NCI-H345 treated with DMSO at 0.1 percent for 48 hours (cell line): ENCODE results near the gene ZBTB39.
"Not testable (repeated sequence)": the region's sequence is repeated elsewhere in the genome, so short reads cannot be mapped to it uniquely, and the experiment has no call there.

ENCODE experiments used
- DNase-seq: peaks from one replicate; lab custom pipeline; 2025; ENCODE audit not compliant: unreplicated experiment; lab: John Stamatoyannopoulos, UW

ZBTB39 gene

DNA sequence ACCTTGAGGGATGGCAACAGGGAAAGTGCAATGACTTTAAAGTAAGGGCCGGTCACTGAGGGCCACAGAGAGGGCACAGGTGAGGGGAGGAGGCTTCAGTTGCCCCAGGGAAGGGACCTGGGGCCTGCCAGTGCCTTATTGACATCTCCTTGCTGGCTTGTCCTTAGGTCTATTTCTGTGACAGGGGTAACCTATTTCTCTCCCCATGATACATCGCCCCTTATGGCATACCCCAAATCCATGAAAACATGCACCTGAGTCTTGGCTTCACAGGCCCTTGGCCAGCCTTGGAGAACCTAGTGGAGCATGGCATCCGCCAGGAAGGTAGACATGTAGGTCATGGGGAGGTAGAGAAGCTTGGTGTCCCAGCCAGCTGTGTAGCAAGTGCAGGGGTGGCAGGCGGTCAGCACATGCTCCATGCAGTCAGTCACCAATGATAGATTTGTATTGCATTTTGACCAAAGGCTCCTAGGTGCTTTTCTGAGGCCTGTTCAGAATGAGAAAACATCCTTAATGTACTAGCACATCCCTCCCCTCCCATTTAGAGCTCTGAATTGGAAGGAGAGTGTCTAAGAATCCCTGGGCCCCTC, 25.3 kb downstream of the ZBTB39 start:
- no peak for DNase-seq

DNA sequence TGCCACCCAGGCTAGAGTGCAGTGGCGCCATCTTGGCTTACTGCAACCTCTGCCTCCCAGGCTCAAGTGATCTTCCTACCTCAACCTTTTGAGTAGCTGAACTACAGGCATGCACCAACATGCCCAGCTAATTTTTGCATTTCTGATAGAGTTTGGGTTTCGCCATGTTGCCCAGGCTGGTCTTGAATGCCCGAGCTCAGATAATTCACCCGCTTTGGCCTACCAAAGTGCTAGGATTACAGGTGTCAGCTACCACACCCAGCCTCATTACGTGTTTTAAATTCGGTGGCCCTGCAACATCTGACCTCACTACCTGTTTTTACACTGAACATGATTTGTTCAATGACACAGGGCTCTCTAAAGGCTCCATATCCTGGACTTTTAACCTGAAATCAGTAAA, 26.1 kb downstream of the ZBTB39 start:
- DNase-seq, result no peak

DNA sequence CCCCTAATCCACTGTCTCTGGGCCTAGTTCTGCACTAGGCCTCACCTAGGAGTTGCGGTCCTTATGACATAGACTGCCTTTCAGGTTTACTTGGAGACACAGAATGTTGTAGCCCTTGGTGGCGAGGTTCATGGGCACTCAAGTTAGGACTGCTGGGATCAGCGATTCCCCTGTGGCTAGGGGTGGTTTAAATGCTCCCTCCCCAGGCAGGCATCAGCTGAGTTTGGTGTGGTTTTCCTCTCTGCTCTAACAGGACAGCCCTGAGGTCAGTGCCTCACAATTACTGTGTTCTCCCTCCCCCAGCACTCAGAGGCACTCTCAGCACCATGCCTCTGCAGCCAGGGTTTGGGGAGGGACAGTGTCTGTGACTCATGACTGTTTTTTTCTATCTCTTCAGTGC, 26.7 kb downstream of the ZBTB39 start:
- no peak for DNase-seq

DNA sequence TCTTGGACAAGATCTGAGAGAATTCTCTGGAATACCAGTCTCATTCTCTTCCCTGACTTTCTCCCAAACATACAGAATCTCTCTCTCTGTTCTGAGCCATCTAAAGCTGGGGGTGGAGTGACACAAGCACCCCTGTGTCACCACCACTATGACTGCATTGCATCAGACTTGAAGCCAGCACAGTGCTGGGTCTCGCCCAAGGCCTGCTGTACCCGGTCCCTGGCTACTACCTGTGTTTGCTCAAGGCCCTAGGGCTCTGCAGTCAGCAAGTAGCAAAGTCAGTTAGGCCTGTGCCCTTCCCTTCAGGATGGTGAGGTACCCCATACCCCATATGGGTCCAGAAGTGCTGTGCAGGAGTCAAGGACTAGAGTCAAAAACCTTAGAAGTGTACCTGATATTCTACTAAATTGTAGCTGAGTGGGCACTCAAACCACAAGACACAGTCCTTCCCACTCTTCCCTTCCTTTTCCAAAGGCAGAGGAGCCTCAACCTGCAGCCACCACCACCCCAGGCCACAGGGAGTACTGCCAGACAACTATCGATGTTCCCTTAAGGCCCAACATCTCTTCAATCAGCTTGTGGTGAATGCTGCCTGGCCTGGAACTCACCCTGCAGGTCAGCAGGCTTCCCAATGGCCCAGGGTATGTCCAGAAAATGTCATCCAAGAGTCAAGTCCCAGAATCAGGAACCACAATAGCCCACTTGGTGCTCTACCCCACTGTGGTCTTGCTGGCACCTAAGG, 27.8 kb downstream of the ZBTB39 start:
- DNase-seq, result no peak

DNA sequence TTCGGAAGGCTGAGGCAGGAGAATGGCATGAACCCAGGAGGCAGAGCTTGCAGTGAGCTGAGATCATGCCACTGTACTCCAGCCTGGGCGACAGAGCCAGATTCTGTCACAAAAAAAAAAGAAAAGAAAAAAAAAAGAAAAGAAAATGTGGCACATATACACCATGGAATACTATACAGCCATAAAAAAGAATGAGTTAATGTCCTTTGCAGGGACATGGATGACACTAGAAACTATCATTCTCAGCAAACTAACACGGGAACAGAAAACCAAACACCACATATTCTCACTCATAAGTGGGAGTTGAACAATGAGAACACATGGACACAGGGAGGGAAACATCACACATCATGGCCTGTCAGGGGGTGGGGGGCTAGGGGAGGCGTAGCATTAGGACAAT, 29.0 kb downstream of the ZBTB39 start:
- DNase-seq, result not testable (repeated sequence)

DNA sequence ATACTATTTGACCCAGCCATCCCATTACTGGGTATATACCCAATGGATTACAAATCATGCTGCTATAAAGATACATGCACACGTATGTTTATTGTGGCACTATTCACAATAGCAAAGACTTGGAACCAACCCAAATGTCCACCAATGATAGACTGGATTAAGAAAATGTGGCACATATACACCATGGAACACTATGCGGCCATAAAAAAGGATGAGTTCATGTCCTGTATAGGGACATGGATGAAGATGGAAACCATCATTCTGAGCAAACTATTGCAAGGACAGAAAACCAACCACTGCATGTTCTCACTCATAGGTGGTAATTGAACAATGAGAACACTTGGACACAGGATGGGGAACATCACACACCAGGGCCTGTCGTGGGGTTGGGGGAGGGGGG, 32.1 kb downstream of the ZBTB39 start:
- DNase-seq, result not testable (repeated sequence)

DNA sequence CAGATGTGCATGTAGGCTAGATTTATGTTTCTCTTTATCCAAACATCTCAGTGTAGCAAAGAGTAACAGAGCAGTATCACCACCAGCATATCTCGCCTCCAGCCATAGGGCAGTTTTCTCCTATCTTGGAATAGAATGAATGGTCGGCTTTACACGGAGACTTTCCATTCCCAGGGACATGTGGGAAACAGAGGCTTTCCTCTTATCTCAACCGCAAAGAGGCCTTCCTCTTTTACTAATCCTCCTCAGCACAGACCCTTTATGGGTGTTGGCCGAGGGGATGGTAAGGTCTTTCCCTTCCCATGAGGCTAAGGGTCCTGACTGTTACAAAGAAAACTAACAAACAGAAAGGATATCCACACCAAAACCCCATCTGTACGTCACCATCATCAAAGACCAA, 37.4 kb downstream of the ZBTB39 start:
- not testable (repeated sequence) for DNase-seq

DNA sequence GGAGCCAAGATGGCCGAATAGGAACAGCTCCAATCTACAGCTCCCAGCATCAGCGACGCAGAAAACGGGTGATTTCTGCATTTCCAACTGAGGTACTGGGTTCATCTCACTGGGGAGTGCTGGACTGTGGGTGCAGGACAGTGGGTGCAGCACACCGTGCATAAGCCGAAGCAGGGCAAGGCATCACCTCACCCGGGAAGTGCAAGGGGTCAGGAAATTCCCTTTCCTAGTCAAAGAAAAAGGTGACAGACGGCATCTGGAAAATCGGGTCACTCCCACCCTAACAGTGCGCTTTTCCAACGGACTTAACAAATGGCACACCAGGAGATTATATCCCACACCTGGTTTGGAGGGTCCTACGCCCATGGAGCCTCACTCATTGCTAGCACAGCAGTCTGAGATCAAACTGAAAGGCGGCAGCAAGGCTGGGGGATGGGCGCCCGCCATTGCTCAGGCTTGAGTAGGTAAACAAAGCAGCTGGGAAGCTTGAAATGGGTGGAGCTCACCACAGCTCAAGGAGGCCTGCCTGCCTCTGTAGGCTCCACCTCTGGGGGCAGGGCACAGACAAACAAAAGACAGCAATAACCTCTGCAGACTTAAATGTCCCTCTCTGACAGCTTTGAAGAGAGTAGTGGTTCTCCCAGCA, 40.2 kb downstream of the ZBTB39 start:
- DNase-seq, result not testable (repeated sequence)

DNA sequence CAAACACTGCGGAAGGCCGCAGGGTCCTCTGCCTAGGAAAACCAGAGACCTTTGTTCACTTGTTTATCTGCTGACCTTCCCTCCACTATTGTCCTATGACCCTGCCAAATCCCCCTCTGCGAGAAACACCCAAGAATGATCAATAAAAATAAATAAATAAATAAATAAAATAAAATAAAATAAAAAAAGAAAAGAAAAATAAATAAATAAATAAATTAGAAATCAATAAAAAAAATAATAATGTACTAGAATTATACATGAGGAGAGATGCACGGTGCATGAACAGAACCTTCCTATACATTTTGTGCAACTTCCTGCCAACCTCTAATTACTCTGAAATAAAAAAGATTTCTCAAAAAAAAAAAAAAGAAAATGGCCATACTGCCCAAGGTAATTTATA, 41.2 kb downstream of the ZBTB39 start:
- DNase-seq, result not testable (repeated sequence)

DNA sequence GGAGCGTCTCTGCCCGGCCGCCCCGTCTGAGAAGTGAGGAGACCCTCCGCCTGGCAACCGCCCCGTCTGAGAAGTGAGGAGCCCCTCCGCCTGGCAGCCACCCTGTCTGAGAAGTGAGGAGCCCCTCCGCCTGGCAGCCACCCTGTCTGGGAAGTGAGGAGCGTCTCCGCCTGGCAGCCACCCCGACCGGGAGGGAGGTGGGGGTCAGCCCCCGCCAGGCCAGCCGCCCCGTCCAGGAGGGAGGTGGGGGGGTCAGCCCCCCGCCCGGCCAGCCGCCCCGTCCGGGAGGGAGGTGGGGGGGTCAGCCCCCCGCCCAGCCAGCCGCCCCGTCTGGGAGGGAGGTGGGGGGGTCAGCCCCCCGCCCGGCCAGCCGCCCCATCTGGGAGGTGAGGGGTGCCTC, 42.8 kb downstream of the ZBTB39 start:
- DNase-seq, result not testable (repeated sequence)

DNA sequence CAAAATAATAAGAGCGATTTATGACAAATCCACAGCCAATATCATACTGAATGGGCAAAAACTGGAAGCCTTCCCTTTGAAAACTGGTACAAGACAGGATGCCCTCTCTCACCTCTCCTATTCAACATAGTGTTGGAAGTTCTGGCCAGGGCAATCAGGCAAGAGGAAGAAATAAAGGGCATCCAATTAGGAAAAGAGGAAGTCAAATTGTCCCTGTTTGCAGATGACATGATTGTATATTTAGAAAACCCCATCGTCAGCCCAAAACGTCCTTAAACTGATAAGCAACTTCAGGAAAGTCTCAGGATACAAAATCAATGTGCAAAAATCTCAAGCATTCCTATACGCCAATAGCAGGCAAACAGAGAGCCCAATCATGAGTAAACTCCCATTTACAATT, 44.1 kb downstream of the ZBTB39 start:
- not testable (repeated sequence) for DNase-seq

DNA sequence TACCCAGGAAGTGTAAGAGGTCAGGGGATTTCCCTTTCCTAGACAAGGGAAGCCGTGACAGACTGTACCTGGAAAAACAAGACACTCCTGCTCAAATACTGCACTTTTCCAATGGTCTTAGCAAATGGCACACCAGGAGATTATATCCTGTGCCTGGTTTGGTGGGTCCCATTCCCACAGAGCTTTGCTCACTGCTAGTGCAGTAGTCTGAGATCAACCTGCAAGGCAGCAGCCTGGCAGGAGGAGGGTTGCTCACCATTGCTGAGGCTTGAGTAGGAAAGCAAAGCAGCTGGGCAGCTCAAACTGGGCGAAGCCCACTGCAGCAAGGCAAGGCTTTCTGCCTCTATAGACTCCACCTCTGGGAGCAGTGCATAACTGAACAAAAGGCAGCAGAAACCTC, 47.9 kb downstream of the ZBTB39 start:
- DNase-seq, result no peak

DNA sequence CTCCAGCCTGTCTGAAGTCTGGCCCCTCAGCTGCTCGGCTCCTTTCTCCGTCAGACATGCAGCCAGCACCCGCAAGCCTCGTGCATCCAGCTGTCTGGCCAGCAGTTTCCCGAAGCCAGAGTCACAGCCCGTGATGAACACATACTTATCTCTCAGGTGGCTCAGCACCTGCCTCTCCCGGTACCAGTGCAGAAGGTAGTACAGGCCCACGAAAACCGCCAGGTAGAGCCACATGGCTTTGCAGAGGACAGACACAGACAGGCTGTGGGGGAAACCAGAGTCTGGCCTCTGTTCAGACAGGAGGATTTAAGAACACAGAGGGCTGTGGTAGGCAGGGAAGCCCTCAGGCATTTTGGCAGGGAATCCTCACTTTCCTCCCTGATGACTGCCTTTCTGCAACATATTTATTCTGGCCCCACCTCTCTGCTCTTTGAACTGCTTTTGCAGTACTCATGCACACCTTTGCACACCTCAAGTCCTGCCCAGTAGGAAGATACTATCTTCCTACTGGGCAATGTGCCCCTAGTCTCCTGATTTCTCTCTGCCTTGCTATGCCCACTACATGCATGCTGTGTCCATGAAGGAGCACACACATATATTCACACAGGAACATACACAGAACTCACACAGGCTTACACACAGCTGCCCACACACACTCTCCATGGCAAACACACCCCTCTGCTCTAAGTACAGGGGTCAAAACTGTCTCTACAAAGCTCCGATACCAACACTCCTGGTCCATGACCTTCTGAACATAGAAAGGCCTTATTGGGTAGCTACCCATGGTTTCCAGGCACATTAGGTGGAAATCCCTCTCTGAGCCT, 48.9 kb downstream of the ZBTB39 start, which contains the start of gene RDH16:
TSS of gene RDH16 (minus strand) at position 380 of the 824 bp plus-strand sequence. CDS start at position 234, 146 bp downstream.
- DNase-seq, result no peak

DNA sequence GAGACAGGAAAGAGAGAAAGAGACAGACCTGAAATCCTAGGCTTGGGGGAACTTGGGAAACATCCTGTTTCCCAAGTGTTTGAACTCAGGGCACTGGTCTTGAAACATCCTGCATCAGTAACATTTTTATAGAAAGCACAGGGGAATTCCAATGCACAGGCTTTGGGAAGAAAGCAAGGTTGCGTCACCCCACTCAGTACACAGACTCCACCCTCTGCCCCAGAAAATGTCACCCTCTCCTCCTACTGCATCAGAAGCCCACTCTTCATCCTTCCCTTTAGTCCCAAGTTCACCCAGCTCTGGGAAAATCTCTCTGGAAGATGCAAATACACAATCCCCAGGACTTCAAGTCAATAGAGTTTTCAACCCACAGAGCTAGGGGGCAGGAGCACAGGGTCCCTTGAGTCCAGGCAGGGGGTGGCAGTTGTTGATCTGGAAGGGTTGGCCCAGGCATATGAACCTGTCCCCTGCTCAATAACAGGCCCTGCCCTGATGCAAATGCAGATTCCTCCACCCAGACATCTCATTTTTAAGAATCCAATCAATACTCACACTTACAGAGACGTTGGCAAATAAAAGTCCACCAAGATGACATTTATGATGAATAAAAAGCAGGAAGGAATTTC, 50.6 kb downstream of the ZBTB39 start:
- no peak for DNase-seq

DNA sequence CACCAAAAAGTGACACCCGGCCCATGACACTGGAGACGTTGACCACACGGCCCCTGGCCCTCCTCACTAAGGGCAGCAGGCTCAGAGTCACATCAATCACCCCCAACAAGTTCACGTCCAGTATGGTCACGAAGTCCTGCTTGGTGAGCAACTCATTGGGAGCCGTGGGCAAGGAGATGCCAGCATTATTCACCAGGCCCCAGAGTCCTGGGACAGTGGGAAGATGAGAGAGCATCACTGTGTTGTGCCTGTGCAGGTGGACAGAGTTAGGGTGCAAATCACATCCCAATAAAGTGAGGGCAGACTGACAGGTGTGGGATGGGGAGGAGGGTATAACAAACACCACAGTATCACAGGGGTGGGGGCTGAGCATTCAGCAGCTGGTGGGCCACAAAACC, 51.4 kb downstream of the ZBTB39 start:
- no peak for DNase-seq

DNA sequence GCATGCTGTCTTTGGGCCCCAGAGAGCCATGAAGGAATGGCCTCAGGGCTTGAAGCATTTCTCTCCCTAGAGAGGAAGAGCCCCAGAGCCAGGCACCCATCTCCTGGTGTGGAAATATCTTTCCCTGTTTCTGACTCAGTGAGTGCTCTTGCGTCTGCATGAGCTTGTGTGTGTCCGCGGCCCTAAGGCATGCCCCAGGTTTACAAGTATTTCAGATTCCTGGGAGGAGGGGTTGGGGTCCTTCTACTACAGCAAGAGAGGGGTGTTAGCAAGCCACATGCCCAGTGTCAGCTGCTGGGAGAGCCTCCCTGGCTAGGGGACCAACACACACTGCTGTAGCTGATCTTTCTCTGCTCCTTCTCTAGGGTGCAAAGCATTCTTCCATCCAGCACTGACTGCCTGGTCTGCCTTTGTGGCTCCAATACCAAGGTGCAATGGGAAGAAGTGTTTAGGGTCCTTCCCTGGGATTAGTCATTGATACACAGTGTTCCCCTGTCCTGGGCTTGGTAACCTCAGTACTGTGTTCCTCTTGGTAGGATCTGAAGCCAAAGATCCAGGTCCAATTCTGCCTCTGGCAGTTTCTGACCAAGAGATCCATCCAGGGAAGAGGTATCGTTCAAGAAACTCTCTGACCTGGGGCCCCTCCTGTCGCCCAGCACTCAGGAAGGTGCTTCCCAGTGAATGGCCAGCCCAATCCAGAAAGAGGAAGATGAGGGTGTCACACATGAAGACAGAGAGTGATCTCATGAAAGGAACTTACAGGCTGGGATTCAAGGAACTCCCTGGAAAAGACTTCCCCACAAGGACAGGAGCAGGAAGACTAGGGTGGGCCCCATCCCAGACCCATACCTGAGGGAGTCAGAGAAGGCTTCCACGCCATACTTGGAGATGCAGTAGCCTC, 52.0 kb downstream of the ZBTB39 start:
- DNase-seq, result no peak

DNA sequence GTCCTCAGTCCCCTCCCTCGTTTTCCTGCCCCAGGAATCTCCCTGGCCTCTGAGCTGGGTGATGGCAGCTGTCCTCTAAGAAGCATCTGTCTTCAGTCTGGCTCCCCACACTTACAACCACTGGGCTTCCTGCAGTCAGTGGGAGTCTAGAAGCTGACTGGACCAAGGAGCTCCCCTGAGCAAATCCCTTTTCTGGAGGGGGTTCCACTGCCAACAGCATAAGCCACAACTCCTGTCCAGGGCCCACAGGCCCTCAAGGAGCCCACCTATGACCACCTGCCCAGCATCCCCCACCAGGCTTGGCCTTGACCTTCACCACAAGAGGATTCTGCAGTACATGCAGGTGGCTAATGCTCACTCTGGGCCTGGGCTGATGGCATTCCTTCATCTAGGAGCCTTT, 53.0 kb downstream of the ZBTB39 start:
- DNase-seq, result no peak

DNA sequence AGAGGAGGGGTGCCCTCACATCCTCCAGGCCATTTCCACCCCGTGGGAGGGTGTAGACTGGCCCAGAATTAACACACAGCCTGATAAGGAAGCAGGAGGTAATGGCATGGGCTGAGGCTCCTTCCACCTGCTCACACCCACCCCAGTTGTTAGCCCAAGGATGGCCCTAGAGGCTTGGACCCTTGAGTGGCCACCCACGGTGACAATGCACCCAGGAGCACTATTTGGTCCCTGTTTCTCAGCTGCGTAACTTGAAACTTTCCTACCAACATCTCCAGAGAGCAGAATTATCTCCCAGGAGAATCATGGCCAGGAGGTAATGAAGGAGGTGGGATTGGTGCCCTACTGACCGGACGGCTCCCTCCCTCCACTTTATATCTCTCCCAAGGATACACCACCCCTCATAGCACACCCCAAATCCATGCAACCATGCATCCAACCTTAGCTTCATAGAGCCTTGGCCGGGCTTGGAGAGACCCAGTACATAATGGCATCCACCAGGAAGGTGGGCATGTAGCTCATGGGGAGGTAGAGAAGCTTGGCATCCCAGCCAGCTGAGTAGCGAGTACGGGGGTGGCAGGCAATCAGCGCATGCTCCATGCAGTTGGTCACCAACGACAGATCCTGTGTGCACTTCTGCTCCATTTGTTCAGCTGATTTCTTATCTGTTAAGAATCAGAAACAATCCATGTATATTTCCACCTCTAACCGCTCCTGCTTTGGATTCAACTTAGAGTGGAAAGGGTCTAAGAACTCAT, 54.6 kb downstream of the ZBTB39 start:
- DNase-seq, result no peak

DNA sequence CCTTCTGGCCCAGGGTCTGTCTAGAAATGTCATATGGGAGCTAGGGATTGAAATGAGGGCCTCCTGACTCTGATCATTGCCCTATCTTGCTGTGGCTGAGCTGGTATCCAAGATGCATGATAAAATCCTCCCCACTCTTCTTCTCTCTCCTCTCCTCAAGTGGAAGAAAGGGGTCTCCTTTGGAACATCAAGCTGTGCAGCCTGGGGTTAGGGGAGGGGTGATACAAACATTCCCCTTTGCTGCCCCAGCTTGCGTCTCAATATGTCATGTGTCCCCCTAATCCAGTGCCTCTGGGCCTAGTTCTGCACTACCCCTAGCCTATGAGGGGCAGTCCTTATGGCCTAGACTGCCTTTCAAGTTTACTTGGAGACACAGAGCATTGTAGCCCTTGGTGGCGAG, 57.5 kb downstream of the ZBTB39 start:
- no peak for DNase-seq
